SIG-M5 treated with dmso at 0.1 percent for 504 hours (cell line): ENCODE data around the gene IFI30.

ENCODE experiments used
- DNase-seq: peaks from one replicate; lab custom pipeline; 2025; ENCODE audit not compliant: unreplicated experiment; lab: John Stamatoyannopoulos, UW

Gene IFI30

GRCh38 chr19:18170714-18171255 lies 2.8 kb upstream of the IFI30 start:
- no peak for DNase-seq

GRCh38 chr19:18171605-18172327 lies 1.8 kb upstream of the IFI30 start:
- no peak for DNase-seq

GRCh38 chr19:18172331-18173053 lies 1.1 kb upstream of the IFI30 start:
- DNase-seq, result no peak

GRCh38 chr19:18173054-18173571 lies 500 bp upstream of the IFI30 start:
- no peak for DNase-seq

- DNase-seq, result no peak
Observed at GRCh38 chr19:18174983-18175382, 1.4 kb downstream of the IFI30 start.

- no peak for DNase-seq
Observed at GRCh38 chr19:18176367-18177310, 3.0 kb downstream of the IFI30 start.

GRCh38 chr19:18179957-18180356 lies 6.3 kb downstream of the IFI30 start:
- no peak for DNase-seq

GRCh38 chr19:18183529-18183928 lies 9.9 kb downstream of the IFI30 start:
- no peak for DNase-seq

GRCh38 chr19:18185538-18185937 lies 11.9 kb downstream of the IFI30 start:
- DNase-seq, result no peak

- DNase-seq, result no peak
Observed at GRCh38 chr19:18190278-18190677, 16.7 kb downstream of the IFI30 start.

GRCh38 chr19:18191640-18192062 lies 18.0 kb downstream of the IFI30 start:
- DNase-seq, result no peak

GRCh38 chr19:18192673-18193387 lies 19.2 kb downstream of the IFI30 start, which contains the start of gene MPV17L2:
Gene MPV17L2, plus strand, starts transcription at chr19:18193218. Its CDS starts 64 bp downstream, at chr19:18193282.
- DNase-seq, result peak; percentile 99

GRCh38 chr19:18193388-18194180 lies 20.0 kb downstream of the IFI30 start:
- no peak for DNase-seq

- DNase-seq, result no peak
Observed at GRCh38 chr19:18194181-18194530, 20.5 kb downstream of the IFI30 start.

- DNase-seq, result peak; percentile 28
Observed at GRCh38 chr19:18194554-18195238, 21.1 kb downstream of the IFI30 start.

GRCh38 chr19:18196511-18196845 lies 22.9 kb downstream of the IFI30 start:
- DNase-seq, result no peak

- no peak for DNase-seq
Observed at GRCh38 chr19:18197306-18197705, 23.7 kb downstream of the IFI30 start.

GRCh38 chr19:18197941-18198340 lies 24.3 kb downstream of the IFI30 start:
- no peak for DNase-seq

- no peak for DNase-seq
Observed at GRCh38 chr19:18198374-18198773, 24.8 kb downstream of the IFI30 start.
